Fibroblast of skin of right biceps (primary cell): Measurements from ENCODE around the gene SPC25.

Source experiments
- DNase-seq: peaks from one replicate; pipeline ENCODE4 v3.0.0-alpha.2; 2013

SPC25 gene

GRCh38 chr2:168835969-168836368 is 54.3 kb downstream of the SPC25 start:
- DNase-seq, result no peak

GRCh38 chr2:168831662-168832061 is 58.6 kb downstream of the SPC25 start:
- DNase-seq, result no peak

- no peak for DNase-seq
These were observed 59.3 kb downstream of the SPC25 start for GRCh38 chr2:168830958-168831357.

- no peak for DNase-seq
These were observed 65.1 kb downstream of the SPC25 start for GRCh38 chr2:168825126-168825525.

GRCh38 chr2:168821992-168822391 is 68.2 kb downstream of the SPC25 start:
- DNase-seq, result no peak

GRCh38 chr2:168821577-168821976 is 68.7 kb downstream of the SPC25 start:
- no peak for DNase-seq
